K562 (cell line): ENCODE results near the gene RNASE8. TPM values are rescaled to one million over a fixed set of nuclear protein-coding genes. Genes with fewer than 3 reads are reported as not detected.
A peak's percentile ranks its signal among the peaks of the same experiment; 100 is the strongest.

ENCODE experiments used
- ATAC-seq: fragments of 200-7000 bp; cut with Tn5 transposase; 3 replicates; pipeline ENCODE4 v1.9.1; 2020; ENCODE audit warnings: moderate library complexity
- BruUV-seq: library from RNA; stranded (reverse); fragments of 400-500 nt; replicated peaks from 2 replicates; lab custom pipeline; 2021; lab: Mats Ljungman, UMichigan
- CTCF ChIA-PET: fragments of 300-600 bp; formaldehyde crosslinking; extraction: SDS; loops from one replicate; lab custom pipeline; 2021; ENCODE audit warnings: low intra/inter-chr PET ratio; lab: Yijun Ruan, JAX
- POLR2A ChIA-PET: fragments of 300-600, 350-650 bp; sonication (Branson Sonifier 250); formaldehyde crosslinking; extraction: SDS; loops from one replicate; lab custom pipeline; 2021; ENCODE audit warnings: antibody characterized with exemption, inconsistent platforms; lab: Yijun Ruan, JAX
- DNase-seq, 4 experiments: peaks; one replicate each; pipeline versions ENCODE4 v3.0.0 to v3.0.0-alpha.2; 2011 to 2018; ENCODE audit warnings: low spot score in 3 of 4, mixed read lengths in 3 of 4; ENCODE audit errors: extremely low read depth in 1 of 4
- FAIRE-seq: peaks from 2 replicates; lab custom pipeline; 2011; peaks lifted over from hg19 to GRCh38; lab: Jason Lieb, UNC
- H2AFZ ChIP-seq: 2 replicates; pipeline ENCODE4 v1.6.0; 2011; ENCODE audit warnings: low read depth, low read length, control low read depth, inconsistent platforms
- H3K27ac ChIP-seq: fragments of 200-600 bp; 3 replicates; pipeline ENCODE4 v1.8.0; 2011; ENCODE audit warnings: low read depth, mild to moderate bottlenecking, control low read depth, inconsistent platforms, low read length, moderate library complexity, mixed read lengths; ENCODE audit errors: extremely low read depth
- H3K27me3 ChIP-seq, 2 experiments: fragments of 300-600 bp in 1 of 2; 2 replicates in 1 of 2; 3 replicates in 1 of 2; pipeline versions ENCODE4 v1.6.0 to v1.8.0; 2011; ENCODE audit warnings: inconsistent platforms in 2 of 2, low read length in 2 of 2, mild to moderate bottlenecking in 1 of 2, mixed read lengths in 1 of 2, moderate library complexity in 1 of 2; ENCODE audit not compliant: control insufficient read depth in 2 of 2, insufficient read depth in 2 of 2
- H3K36me3 ChIP-seq: fragments of 300-600 bp; 3 replicates; pipeline ENCODE4 v1.8.0; 2011; ENCODE audit warnings: mild to moderate bottlenecking, low read length, inconsistent platforms; ENCODE audit not compliant: control insufficient read depth, insufficient read depth
- H3K4me1 ChIP-seq, 2 experiments: fragments of 200-600 bp in 1 of 2; replicated peaks in 1 of 2; 2 replicates in 1 of 2; 3 replicates in 1 of 2; pipeline versions ENCODE4 v1.5.1 to v1.8.0; 2011; ENCODE audit warnings: inconsistent platforms in 2 of 2, low read length in 2 of 2, mild to moderate bottlenecking in 1 of 2, mixed read lengths in 1 of 2, moderate library complexity in 1 of 2; ENCODE audit not compliant: control insufficient read depth in 2 of 2, insufficient read depth in 2 of 2
- H3K4me2 ChIP-seq: 2 replicates; pipeline ENCODE4 v1.6.1; 2011; ENCODE audit warnings: low read length, control low read depth, inconsistent platforms, mixed read lengths; ENCODE audit not compliant: insufficient read depth
- H3K4me3 ChIP-seq: fragments of 200-600 bp; sonication (generic), shearing (Covaris generic); 2 replicates; pipeline ENCODE4 v1.5.1; 2016; ENCODE audit warnings: control low read depth, inconsistent platforms
- H3K79me2 ChIP-seq: fragments of 200-600 bp; 3 replicates; pipeline ENCODE4 v1.8.0; 2011; ENCODE audit warnings: low read length, inconsistent platforms; ENCODE audit not compliant: control insufficient read depth, insufficient read depth
- H3K9ac ChIP-seq, 2 experiments: 2 replicates each; pipeline versions ENCODE4 v1.6.0 to v1.6.1; 2011; ENCODE audit warnings: low read depth in 2 of 2, low read length in 2 of 2, control low read depth in 1 of 2, inconsistent platforms in 1 of 2, mild to moderate bottlenecking in 1 of 2, mixed read lengths in 1 of 2; ENCODE audit not compliant: insufficient read depth in 1 of 2
- H3K9me1 ChIP-seq: one replicate; pipeline ENCODE4 v1.6.0; 2011; ENCODE audit warnings: inconsistent platforms, mild to moderate bottlenecking, low read length, moderate library complexity; ENCODE audit not compliant: control insufficient read depth, insufficient read depth
- H3K9me3 ChIP-seq: replicated peaks from 2 replicates; pipeline ENCODE4 v1.5.1; 2011; ENCODE audit warnings: low read depth, low read length, inconsistent platforms; ENCODE audit not compliant: control insufficient read depth, insufficient read depth
- H4K20me1 ChIP-seq: replicated peaks from 2 replicates; pipeline ENCODE4 v1.6.1; 2011; ENCODE audit warnings: low read length, inconsistent platforms, mixed read lengths; ENCODE audit not compliant: control insufficient read depth, insufficient read depth
- BDP1 ChIP-seq: IDR thresholded peaks from 3 replicates; pipeline ENCODE4 v1.6.1; 2011; ENCODE audit not compliant: insufficient read length, insufficient read depth
- JUND ChIP-seq, 2 experiments: IDR thresholded peaks; 2 replicates in 1 of 2; 3 replicates in 1 of 2; pipeline ENCODE4 v1.6.1; 2011; ENCODE audit warnings: borderline replicate concordance in 2 of 2, low read depth in 2 of 2, low read length in 2 of 2, improper control_type of control experiment in 1 of 2, missing biosample characterization in 1 of 2, missing genetic modification characterization in 1 of 2, missing genetic modification reagents in 1 of 2
- KDM2B ChIP-seq: fragments of 250-450 bp; sonication (Bioruptor Pico); IDR thresholded peaks from 2 replicates; pipeline ENCODE4 v1.8.0; 2021; ENCODE audit warnings: mild to moderate bottlenecking, moderate library complexity
- MAZ ChIP-seq, 2 experiments: fragments of 450-650 bp in 1 of 2; sonication (generic) in 1 of 2; formaldehyde crosslinking; IDR thresholded peaks in 1 of 2; conservative IDR thresholded peaks in 1 of 2; 2 replicates each; pipeline versions ENCODE4 v1.4.0 to v1.5.0; 2020; ENCODE audit warnings: mild to moderate bottlenecking in 1 of 2, missing genetic modification reagents in 1 of 2
- NR2C2 ChIP-seq, 2 experiments: fragments of 200-800 bp in 1 of 2; sonication (Bioruptor generic) in 1 of 2; sonication (generic) in 1 of 2; formaldehyde crosslinking in 1 of 2; IDR thresholded peaks; 2 replicates each; pipeline versions ENCODE4 v1.6.1 to v1.8.0; 2016 to 2022; ENCODE audit warnings: mild to moderate bottlenecking in 1 of 2, missing compliant biosample characterization in 1 of 2, missing genetic modification characterization in 1 of 2, missing genetic modification reagents in 1 of 2
- PHF21A ChIP-seq: fragments of 450-650 bp; IDR thresholded peaks from 2 replicates; pipeline ENCODE4 v1.6.1; 2017; ENCODE audit warnings: low read depth, borderline replicate concordance
- PRDM10 ChIP-seq: fragments of 450-650 bp; IDR thresholded peaks from 2 replicates; pipeline ENCODE4 v1.6.1; 2018; ENCODE audit not compliant: partially characterized antibody
- RBBP5 ChIP-seq: fragments of 200-600 bp; sonication (generic); IDR thresholded peaks from 2 replicates; pipeline ENCODE4 v1.6.1; 2012; ENCODE audit warnings: borderline replicate concordance, mild to moderate bottlenecking, low read length, control low read depth, inconsistent platforms; ENCODE audit not compliant: insufficient read depth, poor library complexity, severe bottlenecking
- ZBTB17 ChIP-seq: fragments of 450-650 bp; formaldehyde crosslinking; IDR thresholded peaks from 2 replicates; pipeline ENCODE4 v1.4.0; 2020; ENCODE audit warnings: mild to moderate bottlenecking
- ZBTB7A ChIP-seq: IDR thresholded peaks from 2 replicates; pipeline ENCODE4 v1.6.1; 2011; ENCODE audit warnings: low read depth, mild to moderate bottlenecking, low read length, moderate library complexity, borderline replicate concordance; ENCODE audit not compliant: control insufficient read depth
- ZNF347 ChIP-seq: fragments of 450-650 bp; formaldehyde crosslinking; IDR thresholded peaks from 2 replicates; pipeline ENCODE4 v1.4.0; 2020; ENCODE audit warnings: low read depth, mild to moderate bottlenecking, moderate library complexity
- WGBS: fragments of 100-300 bp; shearing (Covaris generic); methylation state at CpG from one replicate; pipeline ENCODE4 v1.1.6; 2016; ENCODE audit warnings: low coverage, mixed read lengths; ENCODE audit not compliant: insufficient coverage; ENCODE audit errors: missing lambda C conversion rate; 5-methylcytosine and 5-hydroxymethylcytosine counted together
- in situ Hi-C: fragments of 300-500 bp; cut with MboI; formaldehyde crosslinking; loops from 4 replicates; pipeline ENCODE4 v1.15.0; 2018; ENCODE audit warnings: inconsistent platforms, mixed read lengths
- intact Hi-C: fragments of 100-400 bp; cut with micrococcal nuclease; formaldehyde crosslinking; loops from 2 replicates; pipeline ENCODE4 v1.14.2; 2022
- polyA plus RNA-seq, 8 experiments: library from polyadenylated mRNA; depleted of rRNA in 4 of 8; stranded (reverse) in 5 of 8; unstranded in 3 of 8; fragments of >200 nt; fragmentation: Nextera tagmentation in 2 of 8; fragmentation: Illumina TruSeq in 1 of 8; extraction: Ambion mirVana in 2 of 8; extraction: Trizol in 1 of 8; gene quantifications; 2 replicates each; pipeline versions ENCODE4 v1.2.1 to v1.2.3, GENCODE V29; 2011 to 2014; ENCODE audit warnings: inconsistent platforms in 1 of 8, missing spikeins in 1 of 8
- total RNA-seq, 7 experiments: library from RNA; depleted of rRNA in 6 of 7; stranded (reverse); fragments of >200 nt in 6 of 7; fragmentation: Illumina TruSeq in 2 of 7; extraction: Trizol in 2 of 7; gene quantifications; 2 replicates each; pipeline versions ENCODE4 v1.2.1 to v1.2.3, GENCODE V29; 2011 to 2021; ENCODE audit warnings: low replicate concordance in 1 of 7
- TF ChIP-seq, protein P1 (sequence below), 2 experiments: fragments of 450-650 bp; conservative IDR thresholded peaks; 2 replicates each; pipeline ENCODE4 v1.6.1; 2017; ENCODE audit warnings: mild to moderate bottlenecking in 2 of 2, moderate library complexity in 2 of 2
- TF ChIP-seq, protein P2 (sequence below): sonication (generic); formaldehyde crosslinking; IDR thresholded peaks from 2 replicates; pipeline ENCODE4 v1.9.0; 2022; ENCODE audit warnings: mild to moderate bottlenecking, missing genetic modification reagents

Gene RNASE8
- total and polyA plus RNA-seq, 9 of the 15 experiments (the other 6 are each of a cell fraction or from before 2014, with no cell fraction given): not detected

GRCh38 chr14:21071225-21072030, 13.8 kb downstream of the RNASE8 start:
- Histone ChIP-seq H3K9me3 (no peaks in the 10 kb centered on the region), H3K9me1 (no peaks in the 10 kb centered on the region), H3K4me3 (0 out of 2 replicates have a peak overlapping the region, but pooled peaks have one; percentile 13), H3K27me3 (no peaks in the 10 kb centered on the region), H3K79me2 (no peaks in the 10 kb centered on the region; the same call in 2 of the 3 replicates), H3K4me1 (peaks cover 2 to 41% of the 10 kb centered on the region in 2 experiments; a peak in 3 of 5 replicates), H4K20me1 (no peaks in the 10 kb centered on the region), H3K36me3 (no peaks in the 10 kb centered on the region), H3K27ac (no peak overlapping the region; the same call in 2 of the 3 replicates), H2AFZ (peak overlapping the region; percentile 60), H3K4me2 (peak overlapping the region; percentile 72), H3K9ac (peak overlapping the region in 1 of 2 experiments; percentile 91; a peak in 2 of 4 replicates)
- CTCF ChIA-PET: interaction anchor here (1.9 kb wide), 1 partner anchor 21 kb away, joined by 10 read pairs; no protein-coding TSS in a partner anchor
- no TSS peak for BruUV-seq
- in situ Hi-C loops (no loop called here), intact Hi-C loops (no loop called here)
- no peak for FAIRE-seq
- 16% methylated on average over 8 of the region's 37 CpGs for WGBS
- POLR2A ChIA-PET: interaction anchor here (0.7 to 2.0 kb wide), 9 partner anchors 8 to 121 kb away, joined by 3 to 6 read pairs (median 4); no protein-coding TSS in a partner anchor
- DNase-seq: peak; percentile 58 to 76 (median 62)
- ATAC-seq: peak; percentile 72
- TF ChIP-seq ZBTB7A (peak; percentile 80; the same call in 1 of the 2 replicates), BDP1 (no peak), KDM2B (CRISPR knock-in tag) (no peak), ZBTB17 (CRISPR knock-in tag) (no peak), PRDM10 (no peak), PHF21A (no peak), ZNF347 (CRISPR knock-in tag) (no peak), NR2C2 (CRISPR knock-in tag; IDR thresholded peaks at IDR 0.05) (no peak), NR2C2 (tag; IDR thresholded peaks at IDR 0.05) (no peak), JUND (IDR thresholded peaks at IDR 0.05; ENCODE audit: borderline replicate concordance, low read depth, low read length) (0 out of 2 replicates have a peak, but pooled peaks have one; percentile 9), JUND (tag; IDR thresholded peaks at IDR 0.05; ENCODE audit: borderline replicate concordance, low read depth, low read length) (peak; percentile 22; the same call in 1 of the 3 replicates), MAZ (CRISPR knock-in tag; conservative IDR thresholded peaks at IDR 0.05 in 1 of 2, IDR thresholded peaks at IDR 0.05 in 1 of 2) (peak in 1 of 2 experiments; percentile 40; a peak in 1 of 4 replicates), RBBP5 (no peak)
- TF ChIP-seq, protein P1, sequence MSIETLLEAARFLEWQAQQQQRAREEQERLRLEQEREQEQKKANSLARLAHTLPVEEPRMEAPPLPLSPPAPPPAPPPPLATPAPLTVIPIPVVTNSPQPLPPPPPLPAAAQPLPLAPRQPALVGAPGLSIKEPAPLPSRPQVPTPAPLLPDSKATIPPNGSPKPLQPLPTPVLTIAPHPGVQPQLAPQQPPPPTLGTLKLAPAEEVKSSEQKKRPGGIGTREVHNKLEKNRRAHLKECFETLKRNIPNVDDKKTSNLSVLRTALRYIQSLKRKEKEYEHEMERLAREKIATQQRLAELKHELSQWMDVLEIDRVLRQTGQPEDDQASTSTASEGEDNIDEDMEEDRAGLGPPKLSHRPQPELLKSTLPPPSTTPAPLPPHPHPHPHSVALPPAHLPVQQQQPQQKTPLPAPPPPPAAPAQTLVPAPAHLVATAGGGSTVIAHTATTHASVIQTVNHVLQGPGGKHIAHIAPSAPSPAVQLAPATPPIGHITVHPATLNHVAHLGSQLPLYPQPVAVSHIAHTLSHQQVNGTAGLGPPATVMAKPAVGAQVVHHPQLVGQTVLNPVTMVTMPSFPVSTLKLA (conservative IDR thresholded peaks at IDR 0.05): no peak
- TF ChIP-seq, protein P2, sequence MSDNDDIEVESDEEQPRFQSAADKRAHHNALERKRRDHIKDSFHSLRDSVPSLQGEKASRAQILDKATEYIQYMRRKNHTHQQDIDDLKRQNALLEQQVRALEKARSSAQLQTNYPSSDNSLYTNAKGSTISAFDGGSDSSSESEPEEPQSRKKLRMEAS (CRISPR knock-in tag): no peak
